Right cardiac atrium (tissue), 5 donors: ENCODE measurements around the gene LMAN1L. TPM values are rescaled to one million over a fixed set of nuclear protein-coding genes. Genes with fewer than 3 reads are reported as not detected.

ENCODE experiments used
- ATAC-seq, 2 donors: fragments of 200-7000 bp; cut with Tn5 transposase; one replicate each; pipeline versions ENCODE4 v1.8.0 to v1.9.1; 2020; ENCODE audit warnings: moderate library complexity in 2 of 2, mild to moderate bottlenecking in 1 of 2
- DNase-seq, 3 donors: peaks; one replicate each; pipeline ENCODE4 v3.0.0-alpha.2; 2020
- H3K27ac ChIP-seq: one replicate; pipeline ENCODE4 v1.5.1; 2013; ENCODE audit warnings: mild to moderate bottlenecking, low read length, control low read depth, moderate library complexity
- H3K27me3 ChIP-seq: one replicate; pipeline ENCODE4 v1.6.1; 2013; ENCODE audit not compliant: control insufficient read depth, insufficient read depth
- H3K4me1 ChIP-seq: one replicate; pipeline ENCODE4 v1.6.1; 2013; ENCODE audit warnings: low read length; ENCODE audit not compliant: control insufficient read depth, insufficient read depth
- H3K4me3 ChIP-seq: one replicate; pipeline ENCODE4 v1.5.1; 2013; ENCODE audit warnings: low read length, control low read depth
- H3K9me3 ChIP-seq: one replicate; pipeline ENCODE4 v1.6.1; 2013; ENCODE audit warnings: low read length; ENCODE audit not compliant: control insufficient read depth
- WGBS: extraction: QIAGEN DNeasy Blood & Tissue Kit; methylation state at CpG from one replicate; pipeline ENCODE4 v1.1.7; 2013; 5-methylcytosine and 5-hydroxymethylcytosine counted together
- intact Hi-C, 4 donors: fragments of 100-400 bp; cut with DNase I; formaldehyde crosslinking; loops; one replicate each; pipeline versions ENCODE4 v1.11.0 to v1.14.0; 2022 to 2023
- polyA plus RNA-seq: library from polyadenylated mRNA; stranded (reverse); fragments of 200-250 nt; gene quantifications from one replicate; pipeline ENCODE4 v1.2.3, GENCODE V29; 2013
- total RNA-seq, 4 donors: library from RNA; stranded (reverse); fragmentation: NEBNext Ultra II Directional; extraction: Animal tissue kit (Norgen Biotek cat#: 25700); gene quantifications; one replicate each; pipeline ENCODE4 v1.2.1, GENCODE V29; 2021
- donor health status: healthy with polysubstance abuse.
- donor health status: DM: no; HTN: yes; CAD: no.
- donor health status: DM: no; HTN: no; CAD: no.
- donor health status: DM: no; HTN: yes; CAD: no; lungs with severe emphysema.
- donor health status: DM: yes; HTN: yes; CAD: no.

The LMAN1L gene
- total and polyA plus RNA-seq, 5 donors, result 66.2 to 216 (median 111) TPM

- Histone ChIP-seq H3K27ac (peak overlapping the region; percentile 85), H3K4me1 (peaks cover 44% of the 10 kb centered on the region), H3K4me3 (no peak overlapping the region), H3K9me3 (no peaks in the 10 kb centered on the region), H3K27me3 (no peaks in the 10 kb centered on the region)
- ATAC-seq (no peak), DNase-seq (no peak)
- intact Hi-C loops, result loop anchor here in 1 of 4 donors (10.0 kb wide), 1 partner anchor 47 kb away; no protein-coding TSS in a partner anchor
- 47% methylated on average over 7 of the region's 7 CpGs for WGBS
Observed at GRCh38 chr15:74788042-74788682, 24.5 kb upstream of the LMAN1L start.

GRCh38 chr15:74788683-74789151 lies 23.9 kb upstream of the LMAN1L start:
- WGBS, result 63% methylated on average over 9 of the region's 9 CpGs
- H3K4me3 ChIP-seq, result no peak overlapping the region
- H3K9me3 ChIP-seq, result no peaks in the 10 kb centered on the region
- H3K27me3 ChIP-seq, result no peaks in the 10 kb centered on the region
- H3K27ac ChIP-seq, result peak overlapping the region; percentile 85
- DNase-seq (peak in 1 of 3 donors; percentile 54), ATAC-seq (no peak)
- intact Hi-C loops, result loop anchor here in 1 of 4 donors (10.0 kb wide), 1 partner anchor 46 kb away; no protein-coding TSS in a partner anchor
- peaks cover 40% of the 10 kb centered on the region for H3K4me1 ChIP-seq

GRCh38 chr15:74789171-74789631 lies 23.4 kb upstream of the LMAN1L start:
- 57% methylated on average over 14 of the region's 14 CpGs for WGBS

GRCh38 chr15:74789741-74790079 lies 22.9 kb upstream of the LMAN1L start:
- DNase-seq (no peak), ATAC-seq (no peak)
- Histone ChIP-seq H3K4me3 (no peak overlapping the region), H3K27ac (peak overlapping the region; percentile 85), H3K27me3 (no peaks in the 10 kb centered on the region), H3K4me1 (peaks cover 37% of the 10 kb centered on the region), H3K9me3 (no peaks in the 10 kb centered on the region)
- WGBS, result 29% methylated on average over 3 of the region's 3 CpGs
- intact Hi-C loops, result loop anchor here in 1 of 4 donors (10.0 kb wide), 1 partner anchor 45 kb away; no protein-coding TSS in a partner anchor

More at GRCh38 chr15:74789171-74789631, 23.4 kb upstream of the LMAN1L start:
- intact Hi-C loops, result loop anchor here in 1 of 4 donors (10.0 kb wide), 1 partner anchor 46 kb away; no protein-coding TSS in a partner anchor
- Histone ChIP-seq H3K4me3 (no peak overlapping the region), H3K27ac (peak overlapping the region; percentile 85), H3K9me3 (no peaks in the 10 kb centered on the region), H3K27me3 (no peaks in the 10 kb centered on the region), H3K4me1 (peaks cover 37% of the 10 kb centered on the region)
- DNase-seq (peak in 2 of 3 donors; percentile 60 to 64), ATAC-seq (no peak)

- H3K27ac ChIP-seq, result peak overlapping the region; percentile 85
- peak; percentile 34 for ATAC-seq
- no peaks in the 10 kb centered on the region for H3K9me3 ChIP-seq
- H3K27me3 ChIP-seq, result no peaks in the 10 kb centered on the region
- peaks cover 37% of the 10 kb centered on the region for H3K4me1 ChIP-seq
- DNase-seq, result peak; percentile 87 to 95 (median 94)
- H3K4me3 ChIP-seq, result no peak overlapping the region
- WGBS, result 16% methylated on average over 15 of the region's 15 CpGs
- intact Hi-C loops, result no loop called here
Observed at GRCh38 chr15:74790080-74790916, 22.3 kb upstream of the LMAN1L start.

- Histone ChIP-seq H3K9me3 (no peaks in the 10 kb centered on the region), H3K27me3 (no peaks in the 10 kb centered on the region), H3K27ac (no peak overlapping the region), H3K4me1 (peaks cover 37% of the 10 kb centered on the region), H3K4me3 (no peak overlapping the region)
- DNase-seq, result no peak
- ATAC-seq, result no peak
- 53% methylated on average over 1 of the region's 1 CpG for WGBS
- intact Hi-C loops, result no loop called here
Observed at GRCh38 chr15:74791007-74791406, 21.6 kb upstream of the LMAN1L start.

- ATAC-seq (no peak), DNase-seq (peak in 1 of 3 donors; percentile 36)
- Histone ChIP-seq H3K4me1 (peaks cover 33% of the 10 kb centered on the region), H3K9me3 (no peaks in the 10 kb centered on the region), H3K27me3 (no peaks in the 10 kb centered on the region), H3K4me3 (no peak overlapping the region), H3K27ac (no peak overlapping the region)
- intact Hi-C loops, result no loop called here
- 83% methylated on average over 7 of the region's 7 CpGs for WGBS
Observed at GRCh38 chr15:74791667-74792066, 21.0 kb upstream of the LMAN1L start.

GRCh38 chr15:74792227-74793016 lies 20.2 kb upstream of the LMAN1L start:
- H3K4me3 ChIP-seq, result no peak overlapping the region

GRCh38 chr15:74793135-74794028 lies 19.3 kb upstream of the LMAN1L start:
- WGBS, result 73% methylated on average over 12 of the region's 12 CpGs
- H3K9me3 ChIP-seq, result no peaks in the 10 kb centered on the region
- intact Hi-C loops, result no loop called here
- DNase-seq (peak in 2 of 3 donors; percentile 67 to 78), ATAC-seq (no peak)
- H3K4me3 ChIP-seq, result no peak overlapping the region
- no peak overlapping the region for H3K27ac ChIP-seq
- peaks cover 21% of the 10 kb centered on the region for H3K4me1 ChIP-seq
- H3K27me3 ChIP-seq, result no peaks in the 10 kb centered on the region

More at GRCh38 chr15:74792227-74793016, 20.2 kb upstream of the LMAN1L start:
- H3K9me3 ChIP-seq, result no peaks in the 10 kb centered on the region
- no peaks in the 10 kb centered on the region for H3K27me3 ChIP-seq
- intact Hi-C loops, result no loop called here
- WGBS, result 62% methylated on average over 12 of the region's 12 CpGs
- DNase-seq (peak; percentile 53 to 73 (median 70)), ATAC-seq (no peak)
- peaks cover 29% of the 10 kb centered on the region for H3K4me1 ChIP-seq
- no peak overlapping the region for H3K27ac ChIP-seq
